Measurements from ENCODE around the gene ASPSCR1. TPM values are rescaled to one million over a fixed set of nuclear protein-coding genes. Genes with fewer than 3 reads are reported as not detected.
A peak's percentile ranks its signal among the peaks of the same experiment; 100 is the strongest.

The ASPSCR1 gene
- total and polyA plus RNA-seq, 2 of the 13 experiments (the other 11 are each of a cell fraction or from before 2014, with no cell fraction given) = 274 to 314 TPM

DNA sequence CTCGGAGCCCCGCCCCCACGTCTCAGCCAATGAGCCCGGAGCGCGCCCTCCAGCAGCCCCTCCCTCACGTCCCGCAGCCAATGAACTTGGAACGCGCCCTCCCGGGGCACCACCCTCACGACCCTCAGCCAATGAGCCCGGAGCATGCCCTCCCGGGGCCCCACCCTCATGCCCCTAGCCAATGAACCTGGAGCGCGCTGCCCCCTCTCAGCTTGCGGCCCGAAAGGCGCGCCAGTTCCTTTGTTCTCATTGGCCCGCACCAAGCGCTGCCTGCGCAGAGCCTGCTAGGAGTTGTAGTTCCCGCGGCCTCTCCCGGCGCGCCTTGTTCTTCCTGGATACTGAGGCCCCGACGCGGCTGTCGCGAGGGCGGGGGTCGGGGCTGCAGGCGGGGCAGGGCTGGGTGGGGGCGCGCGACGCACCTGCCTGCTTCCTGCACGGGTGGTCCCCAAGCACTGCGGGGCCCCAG is 45.6 kb downstream of the ASPSCR1 start, which contains the start of gene LRRC45 (continued):
- TF ChIP-seq, protein P1, sequence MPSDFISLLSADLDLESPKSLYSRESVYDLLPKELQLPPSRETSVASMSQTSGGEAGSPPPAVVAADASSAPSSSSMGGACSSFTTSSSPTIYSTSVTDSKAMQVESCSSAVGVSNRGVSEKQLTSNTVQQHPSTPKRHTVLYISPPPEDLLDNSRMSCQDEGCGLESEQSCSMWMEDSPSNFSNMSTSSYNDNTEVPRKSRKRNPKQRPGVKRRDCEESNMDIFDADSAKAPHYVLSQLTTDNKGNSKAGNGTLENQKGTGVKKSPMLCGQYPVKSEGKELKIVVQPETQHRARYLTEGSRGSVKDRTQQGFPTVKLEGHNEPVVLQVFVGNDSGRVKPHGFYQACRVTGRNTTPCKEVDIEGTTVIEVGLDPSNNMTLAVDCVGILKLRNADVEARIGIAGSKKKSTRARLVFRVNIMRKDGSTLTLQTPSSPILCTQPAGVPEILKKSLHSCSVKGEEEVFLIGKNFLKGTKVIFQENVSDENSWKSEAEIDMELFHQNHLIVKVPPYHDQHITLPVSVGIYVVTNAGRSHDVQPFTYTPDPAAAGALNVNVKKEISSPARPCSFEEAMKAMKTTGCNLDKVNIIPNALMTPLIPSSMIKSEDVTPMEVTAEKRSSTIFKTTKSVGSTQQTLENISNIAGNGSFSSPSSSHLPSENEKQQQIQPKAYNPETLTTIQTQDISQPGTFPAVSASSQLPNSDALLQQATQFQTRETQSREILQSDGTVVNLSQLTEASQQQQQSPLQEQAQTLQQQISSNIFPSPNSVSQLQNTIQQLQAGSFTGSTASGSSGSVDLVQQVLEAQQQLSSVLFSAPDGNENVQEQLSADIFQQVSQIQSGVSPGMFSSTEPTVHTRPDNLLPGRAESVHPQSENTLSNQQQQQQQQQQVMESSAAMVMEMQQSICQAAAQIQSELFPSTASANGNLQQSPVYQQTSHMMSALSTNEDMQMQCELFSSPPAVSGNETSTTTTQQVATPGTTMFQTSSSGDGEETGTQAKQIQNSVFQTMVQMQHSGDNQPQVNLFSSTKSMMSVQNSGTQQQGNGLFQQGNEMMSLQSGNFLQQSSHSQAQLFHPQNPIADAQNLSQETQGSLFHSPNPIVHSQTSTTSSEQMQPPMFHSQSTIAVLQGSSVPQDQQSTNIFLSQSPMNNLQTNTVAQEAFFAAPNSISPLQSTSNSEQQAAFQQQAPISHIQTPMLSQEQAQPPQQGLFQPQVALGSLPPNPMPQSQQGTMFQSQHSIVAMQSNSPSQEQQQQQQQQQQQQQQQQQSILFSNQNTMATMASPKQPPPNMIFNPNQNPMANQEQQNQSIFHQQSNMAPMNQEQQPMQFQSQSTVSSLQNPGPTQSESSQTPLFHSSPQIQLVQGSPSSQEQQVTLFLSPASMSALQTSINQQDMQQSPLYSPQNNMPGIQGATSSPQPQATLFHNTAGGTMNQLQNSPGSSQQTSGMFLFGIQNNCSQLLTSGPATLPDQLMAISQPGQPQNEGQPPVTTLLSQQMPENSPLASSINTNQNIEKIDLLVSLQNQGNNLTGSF (CRISPR knock-in tag; IDR thresholded peaks at IDR 0.05) = no peak
- TF ChIP-seq ZNF83 (CRISPR knock-in tag; IDR thresholded peaks at IDR 0.05; ENCODE audit: borderline replicate concordance) (no peak), IRF2 (CRISPR knock-in tag; IDR thresholded peaks at IDR 0.05) (peak; percentile 41; the same call in 1 of the 2 replicates), ZNF644 (CRISPR knock-in tag; IDR thresholded peaks at IDR 0.05; ENCODE audit: low read depth) (no peak), ZNF296 (CRISPR knock-in tag; conservative IDR thresholded peaks at IDR 0.05) (no peak), ZNF879 (CRISPR knock-in tag; IDR thresholded peaks at IDR 0.05) (peak; percentile 60; the same call in 1 of the 2 replicates), GATA4 (IDR thresholded peaks at IDR 0.05; ENCODE audit: borderline replicate concordance, low read depth) (no peak; the same call in 1 of the 2 replicates), KDM4B (CRISPR knock-in tag; IDR thresholded peaks at IDR 0.05) (no peak), ADNP (CRISPR knock-in tag; IDR thresholded peaks at IDR 0.05) (no peak), ZNF225 (CRISPR knock-in tag; IDR thresholded peaks at IDR 0.05) (no peak), ZNF605 (CRISPR knock-in tag; IDR thresholded peaks at IDR 0.05) (no peak)
- TF ChIP-seq, protein P2, sequence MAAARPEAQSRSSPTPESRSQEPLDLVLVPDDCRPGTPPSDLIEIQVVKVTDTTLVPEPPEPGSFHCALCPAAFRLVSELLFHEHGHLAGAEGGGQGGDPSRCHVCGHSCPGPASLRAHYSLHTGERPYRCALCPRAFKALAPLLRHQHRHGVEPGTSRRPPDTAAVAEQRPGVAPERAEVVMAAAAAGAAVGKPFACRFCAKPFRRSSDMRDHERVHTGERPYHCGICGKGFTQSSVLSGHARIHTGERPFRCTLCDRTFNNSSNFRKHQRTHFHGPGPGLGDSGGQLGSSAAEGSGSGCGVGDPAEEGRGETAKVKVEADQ (CRISPR knock-in tag; IDR thresholded peaks at IDR 0.05; ENCODE audit: borderline replicate concordance) = no peak
- TF ChIP-seq, protein P3, sequence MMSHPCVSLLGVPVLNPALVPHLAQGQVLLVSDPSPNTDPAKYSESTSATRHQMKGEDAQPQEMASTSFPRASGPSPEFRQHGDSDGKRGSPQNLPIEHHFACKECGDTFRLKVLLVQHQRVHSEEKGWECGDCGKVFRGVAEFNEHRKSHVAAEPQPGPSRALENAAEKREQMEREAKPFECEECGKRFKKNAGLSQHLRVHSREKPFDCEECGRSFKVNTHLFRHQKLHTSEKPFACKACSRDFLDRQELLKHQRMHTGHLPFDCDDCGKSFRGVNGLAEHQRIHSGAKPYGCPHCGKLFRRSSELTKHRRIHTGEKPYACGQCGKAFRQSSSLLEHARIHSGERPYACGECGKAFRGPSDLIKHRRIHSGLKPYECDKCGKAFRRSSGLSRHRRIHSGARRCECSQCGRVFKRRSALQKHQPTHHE (CRISPR knock-in tag; IDR thresholded peaks at IDR 0.05; ENCODE audit: borderline replicate concordance) = no peak
- TF ChIP-seq, protein P4, sequence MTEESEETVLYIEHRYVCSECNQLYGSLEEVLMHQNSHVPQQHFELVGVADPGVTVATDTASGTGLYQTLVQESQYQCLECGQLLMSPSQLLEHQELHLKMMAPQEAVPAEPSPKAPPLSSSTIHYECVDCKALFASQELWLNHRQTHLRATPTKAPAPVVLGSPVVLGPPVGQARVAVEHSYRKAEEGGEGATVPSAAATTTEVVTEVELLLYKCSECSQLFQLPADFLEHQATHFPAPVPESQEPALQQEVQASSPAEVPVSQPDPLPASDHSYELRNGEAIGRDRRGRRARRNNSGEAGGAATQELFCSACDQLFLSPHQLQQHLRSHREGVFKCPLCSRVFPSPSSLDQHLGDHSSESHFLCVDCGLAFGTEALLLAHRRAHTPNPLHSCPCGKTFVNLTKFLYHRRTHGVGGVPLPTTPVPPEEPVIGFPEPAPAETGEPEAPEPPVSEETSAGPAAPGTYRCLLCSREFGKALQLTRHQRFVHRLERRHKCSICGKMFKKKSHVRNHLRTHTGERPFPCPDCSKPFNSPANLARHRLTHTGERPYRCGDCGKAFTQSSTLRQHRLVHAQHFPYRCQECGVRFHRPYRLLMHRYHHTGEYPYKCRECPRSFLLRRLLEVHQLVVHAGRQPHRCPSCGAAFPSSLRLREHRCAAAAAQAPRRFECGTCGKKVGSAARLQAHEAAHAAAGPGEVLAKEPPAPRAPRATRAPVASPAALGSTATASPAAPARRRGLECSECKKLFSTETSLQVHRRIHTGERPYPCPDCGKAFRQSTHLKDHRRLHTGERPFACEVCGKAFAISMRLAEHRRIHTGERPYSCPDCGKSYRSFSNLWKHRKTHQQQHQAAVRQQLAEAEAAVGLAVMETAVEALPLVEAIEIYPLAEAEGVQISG (CRISPR knock-in tag; IDR thresholded peaks at IDR 0.05) = no peak; the same call in none of the 2 replicates
